NT2/D1 (cell line): ENCODE results near the gene CTXND2.
"Not testable (repeated sequence)": the region's sequence is repeated elsewhere in the genome, so short reads cannot be mapped to it uniquely, and the experiment has no call there.

Experiments used
- DNase-seq: peaks from one replicate; pipeline ENCODE4 v3.0.0-alpha.2; 2011; ENCODE audit warnings: low read depth, low spot score
- H3K27me3 ChIP-seq: 2 replicates; pipeline ENCODE4 v1.6.0; 2011; ENCODE audit warnings: mild to moderate bottlenecking; ENCODE audit not compliant: insufficient read length, insufficient read depth
- H3K36me3 ChIP-seq: 2 replicates; pipeline ENCODE4 v1.6.1; 2011; ENCODE audit warnings: mild to moderate bottlenecking, low read length, mixed read lengths; ENCODE audit not compliant: insufficient read depth, insufficient read length
- H3K4me1 ChIP-seq: 2 replicates; pipeline ENCODE4 v1.5.1; 2011; ENCODE audit not compliant: insufficient read depth, insufficient read length
- H3K4me3 ChIP-seq: 2 replicates; pipeline ENCODE4 v1.5.1; 2011; ENCODE audit warnings: low read depth; ENCODE audit not compliant: insufficient read length
- H3K9ac ChIP-seq: 2 replicates; pipeline ENCODE4 v1.6.0; 2011; ENCODE audit warnings: low read depth; ENCODE audit not compliant: insufficient read length
- H3K9me3 ChIP-seq: 2 replicates; pipeline ENCODE4 v1.5.1; 2011; ENCODE audit warnings: mild to moderate bottlenecking, low read length; ENCODE audit not compliant: insufficient read depth
- SUZ12 ChIP-seq: IDR thresholded peaks from 2 replicates; pipeline ENCODE4 v1.6.1; 2011; ENCODE audit not compliant: insufficient read length, insufficient read depth; ENCODE audit errors: extremely low read depth
- YY1 ChIP-seq: IDR thresholded peaks from 2 replicates; pipeline ENCODE4 v1.6.1; 2011; ENCODE audit not compliant: insufficient read length, insufficient read depth
- ZNF274 ChIP-seq: IDR thresholded peaks from 2 replicates; pipeline ENCODE4 v1.6.1; 2011; ENCODE audit warnings: mild to moderate bottlenecking, low read depth, low read length

CTXND2 gene

GRCh38 chr1:150876119-150876454 lies 10.8 kb upstream of the CTXND2 start:
- TF ChIP-seq ZNF274 (no peak), SUZ12 (no peak), YY1 (no peak)
- H3K9me3 ChIP-seq: no peaks in the 10 kb centered on the region
- H3K9ac ChIP-seq: peak overlapping the region; percentile 65
- no peaks in the 10 kb centered on the region for H3K27me3 ChIP-seq
- peaks cover 19% of the 10 kb centered on the region for H3K36me3 ChIP-seq
- H3K4me3 ChIP-seq: peak overlapping the region; percentile 70
- peaks cover 3% of the 10 kb centered on the region for H3K4me1 ChIP-seq
- DNase-seq: peak; percentile 58

GRCh38 chr1:150878931-150879330 lies 8.0 kb upstream of the CTXND2 start:
- H3K9me3 ChIP-seq, H3K4me3 ChIP-seq, H3K36me3 ChIP-seq, DNase-seq, H3K4me1 ChIP-seq, H3K27me3 ChIP-seq, H3K9ac ChIP-seq: not testable (repeated sequence)

- H3K4me1 ChIP-seq: peaks cover 3% of the 10 kb centered on the region
- H3K9ac ChIP-seq: no peak overlapping the region
- H3K4me3 ChIP-seq: no peak overlapping the region
- DNase-seq: no peak
- H3K27me3 ChIP-seq: no peaks in the 10 kb centered on the region
- H3K36me3 ChIP-seq: no peaks in the 10 kb centered on the region
- H3K9me3 ChIP-seq: no peaks in the 10 kb centered on the region
- TF ChIP-seq YY1 (no peak), ZNF274 (no peak), SUZ12 (no peak)
Observed at GRCh38 chr1:150881331-150882070, 5.4 kb upstream of the CTXND2 start.

GRCh38 chr1:150883121-150883520 lies 3.8 kb upstream of the CTXND2 start:
- H3K4me3 ChIP-seq, H3K9me3 ChIP-seq, H3K9ac ChIP-seq, H3K4me1 ChIP-seq, DNase-seq, H3K36me3 ChIP-seq, H3K27me3 ChIP-seq: not testable (repeated sequence)

- DNase-seq: no peak
- Histone ChIP-seq H3K9ac (no peak overlapping the region), H3K36me3 (no peaks in the 10 kb centered on the region), H3K27me3 (no peaks in the 10 kb centered on the region), H3K4me3 (no peak overlapping the region), H3K9me3 (no peaks in the 10 kb centered on the region), H3K4me1 (no peaks in the 10 kb centered on the region)
- TF ChIP-seq ZNF274: no peak
Observed at GRCh38 chr1:150888727-150889126, 1.8 kb downstream of the CTXND2 start.

GRCh38 chr1:150890033-150890416 lies 3.1 kb downstream of the CTXND2 start:
- TF ChIP-seq ZNF274 (no peak), SUZ12 (no peak), YY1 (no peak)
- no peak overlapping the region for H3K4me3 ChIP-seq

GRCh38 chr1:150893336-150893913 lies 6.5 kb downstream of the CTXND2 start:
- Histone ChIP-seq H3K27me3 (no peaks in the 10 kb centered on the region), H3K4me1 (no peaks in the 10 kb centered on the region), H3K36me3 (no peaks in the 10 kb centered on the region), H3K9me3 (no peaks in the 10 kb centered on the region), H3K9ac (no peak overlapping the region), H3K4me3 (no peak overlapping the region)
- no peak for DNase-seq
- no peak for TF ChIP-seq YY1
- no peak for TF ChIP-seq ZNF274
- TF ChIP-seq SUZ12: no peak

More at GRCh38 chr1:150890033-150890416, 3.1 kb downstream of the CTXND2 start:
- Histone ChIP-seq H3K9ac (no peak overlapping the region), H3K4me1 (no peaks in the 10 kb centered on the region), H3K27me3 (no peaks in the 10 kb centered on the region), H3K36me3 (no peaks in the 10 kb centered on the region), H3K9me3 (no peaks in the 10 kb centered on the region)
- DNase-seq: no peak

GRCh38 chr1:150895618-150896017 lies 8.7 kb downstream of the CTXND2 start:
- no peak overlapping the region for H3K4me3 ChIP-seq
- no peak overlapping the region for H3K9ac ChIP-seq
- DNase-seq: no peak
- H3K9me3 ChIP-seq: peaks cover 8% of the 10 kb centered on the region; the same call in 1 of the 2 replicates
- H3K27me3 ChIP-seq: no peaks in the 10 kb centered on the region
- H3K4me1 ChIP-seq: no peaks in the 10 kb centered on the region
- no peaks in the 10 kb centered on the region for H3K36me3 ChIP-seq
- TF ChIP-seq YY1 (no peak), ZNF274 (no peak), SUZ12 (no peak)

GRCh38 chr1:150899795-150900194 lies 12.9 kb downstream of the CTXND2 start:
- H3K4me1 ChIP-seq, H3K4me3 ChIP-seq, H3K9me3 ChIP-seq, H3K27me3 ChIP-seq, H3K9ac ChIP-seq, DNase-seq, H3K36me3 ChIP-seq: not testable (repeated sequence)
